NCI-H146 treated with DMSO at 0.1 percent for 48 hours (cell line): Measurements from ENCODE around the gene ANKRD49.
"Not testable (repeated sequence)": the region's sequence is repeated elsewhere in the genome, so short reads cannot be mapped to it uniquely, and the experiment has no call there.

ENCODE experiments used
- DNase-seq: peaks from one replicate; lab custom pipeline; 2025; ENCODE audit not compliant: unreplicated experiment; lab: John Stamatoyannopoulos, UW

The ANKRD49 gene

DNA sequence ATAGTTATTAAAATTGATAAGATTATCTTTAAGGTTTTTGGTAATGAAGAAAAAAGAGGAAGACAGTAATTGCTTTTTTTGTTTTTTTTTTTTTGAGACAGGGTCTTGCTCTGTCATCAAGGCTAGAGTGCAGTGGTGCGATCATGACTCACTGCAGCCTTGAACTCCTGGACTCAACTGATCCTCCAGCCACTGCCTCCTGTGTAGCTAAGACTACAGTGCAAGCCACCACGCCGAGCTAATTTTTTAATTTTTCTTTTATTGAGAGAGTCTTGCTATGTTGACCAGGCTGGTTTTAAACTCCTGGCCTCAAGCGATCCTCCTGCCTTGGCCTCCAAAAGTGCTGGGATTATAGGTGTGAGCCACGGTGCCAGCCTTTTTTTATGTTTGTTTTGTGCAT lies 12.7 kb downstream of the ANKRD49 start:
- DNase-seq: not testable (repeated sequence)

DNA sequence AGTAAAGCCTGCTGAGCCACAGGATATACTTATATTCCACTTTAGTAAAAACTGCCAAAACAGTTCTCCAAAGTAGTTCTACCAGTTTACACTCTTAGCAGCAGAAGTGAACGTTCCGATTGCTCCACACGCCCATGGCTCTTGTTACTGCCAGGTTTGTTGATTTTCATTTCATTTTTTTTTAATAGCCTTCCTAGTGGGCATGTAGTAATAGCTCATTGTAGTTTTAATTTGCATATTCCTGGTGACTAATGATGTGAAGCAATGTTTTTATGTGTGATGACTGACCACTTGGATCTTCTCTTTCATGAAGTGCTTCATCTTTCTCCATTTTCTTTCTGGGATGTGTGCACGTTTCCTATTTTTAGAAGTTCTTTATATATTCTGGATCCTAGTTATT lies 13.7 kb downstream of the ANKRD49 start:
- DNase-seq: no peak

DNA sequence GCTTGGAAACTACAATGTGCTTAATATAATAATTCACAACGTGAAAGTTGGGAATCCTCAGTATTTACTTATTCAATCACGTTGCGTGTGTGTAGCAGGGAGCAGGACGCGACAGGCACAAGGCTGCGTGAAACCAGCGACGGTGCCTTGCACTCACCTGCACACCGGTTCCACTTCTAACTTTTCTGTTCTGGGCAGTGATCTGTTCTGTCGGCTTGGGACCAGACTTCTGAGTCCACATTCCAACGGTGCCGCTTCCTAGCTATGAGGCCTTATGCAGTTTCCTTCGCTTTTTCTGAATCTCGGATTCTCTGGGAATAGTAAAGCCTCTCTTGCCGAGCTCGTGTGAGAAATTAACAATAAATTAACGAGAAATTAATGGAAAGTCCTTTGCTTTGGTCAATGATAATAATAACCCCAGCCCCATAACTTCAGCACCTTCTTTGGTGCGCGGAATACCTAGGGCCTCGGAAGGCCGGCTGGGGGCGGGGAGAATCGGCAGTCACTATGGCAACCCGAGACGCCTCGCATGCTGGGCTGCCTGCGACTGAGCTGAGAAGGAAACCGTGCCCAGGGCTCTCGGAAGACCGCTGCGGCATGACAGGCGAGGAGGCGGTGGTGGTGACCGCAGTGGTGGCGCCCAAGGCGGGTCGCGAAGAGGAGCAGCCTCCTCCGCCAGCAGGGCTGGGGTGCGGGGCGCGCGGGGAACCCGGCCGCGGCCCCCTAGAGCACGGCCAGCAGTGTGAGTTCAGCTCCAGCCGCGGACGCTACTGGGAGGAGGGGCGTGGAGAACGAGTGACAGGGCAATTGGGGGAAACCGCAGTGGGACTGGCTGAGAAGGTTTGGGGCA lies 18.4 kb downstream of the ANKRD49 start, which contains the start of gene C11orf97:
Gene C11orf97, plus strand, starts transcription at position 530 of the 850 bp plus-strand sequence. Its CDS starts 68 bp downstream, at position 598.
- DNase-seq: peak; percentile 16

DNA sequence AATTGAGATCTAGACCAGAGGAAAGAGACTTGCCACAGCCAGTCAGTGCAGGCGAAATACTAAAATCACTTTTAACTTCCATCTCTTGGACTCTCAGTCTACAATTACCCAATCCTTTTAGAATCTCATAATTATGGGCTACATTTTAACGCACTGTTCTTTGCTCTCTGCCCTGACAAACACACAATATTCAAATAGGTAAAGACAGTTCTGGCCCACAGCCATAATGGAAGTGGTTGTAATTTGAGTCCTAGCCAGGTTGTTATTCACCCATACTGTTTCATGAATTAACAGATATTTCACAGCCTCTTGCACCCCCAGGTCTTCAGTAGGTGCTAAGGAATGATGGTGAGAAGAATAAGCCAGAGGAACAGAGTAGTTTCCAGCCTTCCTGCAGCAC lies 19.3 kb downstream of the ANKRD49 start:
- DNase-seq: peak; percentile 4

- no peak for DNase-seq
Measured at GRCh38 chr11:94515398-94515797, 21.6 kb downstream of the ANKRD49 start.

DNA sequence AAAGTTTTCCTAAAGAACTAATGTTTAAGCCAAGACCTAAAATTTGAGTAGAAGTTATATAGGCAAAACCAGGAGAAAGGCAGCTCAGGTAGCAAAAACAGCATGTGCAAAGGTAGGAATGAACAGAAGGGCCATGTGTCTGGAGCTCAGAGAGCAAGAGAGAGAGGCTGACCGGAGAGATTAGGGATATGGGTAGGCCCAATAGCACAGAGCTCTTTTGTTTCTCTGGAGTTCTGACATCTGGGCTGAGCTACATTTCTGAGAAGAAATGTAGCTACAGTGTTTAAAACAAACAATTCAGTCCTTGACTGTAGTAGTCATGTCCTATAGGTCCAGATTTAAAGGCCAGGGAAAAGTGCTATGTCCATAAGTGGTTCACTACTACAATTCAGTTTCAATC lies 22.9 kb downstream of the ANKRD49 start:
- no peak for DNase-seq

DNA sequence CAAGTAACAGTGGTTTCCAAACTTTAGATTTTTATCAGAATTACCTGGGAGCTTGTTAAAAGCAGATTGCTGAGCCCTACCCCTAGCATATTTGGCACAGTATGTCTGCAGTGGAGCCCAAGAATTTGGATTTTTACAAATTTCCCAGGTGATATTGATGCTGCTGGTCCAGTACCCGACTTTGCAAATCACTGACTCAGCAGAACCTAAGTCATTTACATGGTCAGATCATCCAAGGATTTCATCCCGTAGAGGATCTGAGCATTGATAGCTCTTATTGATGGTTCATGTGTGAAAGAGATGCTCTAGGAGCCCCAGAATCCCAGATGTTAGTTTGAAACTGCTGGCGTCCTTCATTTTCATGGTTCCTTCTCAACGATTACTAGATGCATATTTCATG lies 24.5 kb downstream of the ANKRD49 start:
- DNase-seq: no peak

- peak; percentile 14 for DNase-seq
Measured at GRCh38 chr11:94519478-94520084, 25.8 kb downstream of the ANKRD49 start.

- no peak for DNase-seq
Measured at GRCh38 chr11:94521684-94522083, 27.9 kb downstream of the ANKRD49 start.

DNA sequence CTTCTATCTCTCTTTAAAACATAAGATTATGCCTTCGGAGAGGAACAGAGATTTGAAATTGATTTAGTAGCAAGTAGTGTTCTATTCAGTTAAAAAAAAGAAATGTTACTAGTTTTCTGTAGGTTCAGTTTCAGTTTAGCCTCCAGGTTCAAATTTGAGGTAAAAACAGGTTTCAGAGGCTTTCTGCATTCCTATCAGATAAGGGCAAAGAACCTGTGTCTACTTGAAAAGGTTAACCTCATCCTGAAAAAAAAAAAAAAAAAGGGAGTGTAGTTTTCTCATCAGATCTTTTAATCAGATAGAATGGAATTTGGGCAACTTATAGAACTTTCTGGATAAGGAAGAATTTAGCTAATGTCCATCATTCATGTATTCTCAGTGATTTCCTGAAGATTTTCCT lies 30.6 kb downstream of the ANKRD49 start:
- DNase-seq: no peak

GRCh38 chr11:94525546-94526324 lies 32.0 kb downstream of the ANKRD49 start:
- DNase-seq: no peak

- DNase-seq: no peak
Measured at GRCh38 chr11:94526645-94527438, 33.1 kb downstream of the ANKRD49 start.

GRCh38 chr11:94528551-94528950 lies 34.8 kb downstream of the ANKRD49 start:
- no peak for DNase-seq

GRCh38 chr11:94532211-94532610 lies 38.4 kb downstream of the ANKRD49 start:
- no peak for DNase-seq

GRCh38 chr11:94533206-94533605 lies 39.4 kb downstream of the ANKRD49 start:
- DNase-seq: no peak

DNA sequence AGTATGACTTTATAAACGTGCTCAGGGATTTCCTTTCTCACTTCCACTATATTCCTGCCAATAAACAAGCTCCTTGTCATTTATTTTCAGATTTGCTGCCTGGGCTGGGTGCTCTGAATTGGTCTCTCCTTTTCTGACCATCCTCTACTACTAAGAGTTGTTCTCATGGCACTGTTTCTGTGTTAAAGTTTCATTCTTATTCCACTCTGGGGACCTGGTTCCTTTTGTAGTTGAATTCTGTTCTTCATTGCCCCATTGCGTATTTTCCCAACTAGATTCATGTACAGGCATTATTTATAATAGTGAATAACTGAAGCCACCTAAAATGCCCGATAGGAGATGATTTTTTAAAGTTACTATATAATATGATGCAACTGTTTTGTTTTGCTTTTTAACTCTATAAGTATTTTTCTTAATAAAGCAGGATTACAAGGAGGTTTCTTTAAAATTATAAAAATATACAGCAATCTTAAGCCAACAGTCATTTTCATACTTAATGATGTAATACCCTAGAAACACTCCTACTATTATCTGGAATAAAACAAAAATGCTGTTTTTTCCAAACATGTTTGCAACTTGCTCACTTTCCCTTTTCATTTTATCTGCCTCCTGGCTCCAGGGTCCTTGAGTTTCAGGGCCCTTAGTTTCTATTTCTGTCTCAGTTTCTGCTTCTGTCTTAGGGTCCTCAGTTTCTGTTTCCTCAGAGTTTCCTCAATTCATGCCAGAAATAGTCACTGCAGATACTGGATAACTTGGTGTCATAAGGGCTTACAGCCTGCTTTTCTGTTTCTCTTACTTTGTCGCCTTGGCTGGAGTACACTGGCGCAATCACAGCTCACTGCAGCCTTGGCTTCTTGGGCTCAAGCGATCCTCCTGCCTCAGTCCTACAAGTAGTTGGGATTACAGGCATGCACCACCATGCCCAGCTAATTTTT lies 40.2 kb downstream of the ANKRD49 start:
- no peak for DNase-seq

DNA sequence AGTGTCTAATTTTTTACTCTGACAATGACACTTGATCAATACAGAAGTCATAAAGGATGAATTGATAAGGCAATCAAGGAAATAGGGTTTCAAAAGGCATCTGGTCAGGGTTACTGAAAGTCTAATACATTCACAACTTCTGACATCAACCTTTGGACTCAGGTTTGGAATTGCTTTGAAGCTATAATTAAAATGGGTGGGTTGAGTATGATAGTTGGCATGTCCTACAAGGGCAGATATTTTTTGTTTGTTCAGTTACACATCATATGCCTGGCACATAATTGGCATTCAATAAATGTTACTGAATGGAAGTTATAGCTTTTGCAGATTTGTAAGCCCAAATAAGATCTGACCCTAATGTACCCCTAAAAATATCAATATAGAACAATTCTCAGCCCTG lies 42.6 kb downstream of the ANKRD49 start:
- no peak for DNase-seq

GRCh38 chr11:94537031-94537600 lies 43.3 kb downstream of the ANKRD49 start:
- no peak for DNase-seq

DNA sequence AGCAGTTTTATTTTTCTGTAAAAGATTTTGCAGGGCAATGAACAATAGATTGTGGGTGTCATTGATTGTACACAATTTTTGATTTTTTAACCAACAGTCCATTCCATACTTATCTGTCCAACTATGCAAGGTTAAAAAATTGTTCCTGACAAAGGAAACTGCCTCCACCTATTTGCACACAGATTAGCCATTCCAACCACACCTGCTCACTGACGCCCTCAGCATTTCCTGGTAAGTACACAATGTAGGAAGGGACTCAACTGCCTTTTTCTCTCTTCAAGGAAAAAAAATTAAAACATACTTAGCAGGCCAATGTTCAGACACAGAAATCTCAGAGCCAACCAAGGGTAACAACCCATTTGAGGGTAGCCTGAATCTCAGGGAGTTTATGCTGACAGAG lies 45.6 kb downstream of the ANKRD49 start:
- no peak for DNase-seq
